ENCODE measurements around the gene ZFP28.

The ZFP28 gene

GRCh38 chr19:56538761-56539263 is at the start of gene ZFP28:
TSS of gene ZFP28 (plus strand) at chr19:56538948. CDS start at chr19:56539019, 71 bp downstream.
- peak; percentile 82 for DNase-seq

- DNase-seq = no peak
Observed at GRCh38 chr19:56491399-56491798, 47.3 kb upstream of the ZFP28 start.

DNA sequence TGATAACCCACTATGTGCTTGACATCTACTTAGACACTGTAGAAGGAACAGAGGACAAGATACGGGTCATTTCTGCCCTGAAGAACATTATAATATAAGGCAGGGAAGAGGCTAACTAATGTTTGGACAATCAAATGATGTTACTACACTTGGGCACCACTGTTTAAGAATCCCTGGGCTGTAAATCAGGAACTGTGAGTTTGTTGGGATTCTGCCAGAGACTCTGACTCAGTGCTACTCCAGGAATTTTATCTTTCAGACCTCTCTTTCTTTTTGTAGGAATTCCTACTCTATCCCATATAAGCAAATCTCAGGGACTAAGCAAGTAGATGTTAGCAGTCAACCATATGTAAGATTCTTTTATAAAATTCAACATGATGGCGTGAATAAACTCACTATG is 34.2 kb upstream of the ZFP28 start:
- no peak for DNase-seq

GRCh38 chr19:56507446-56508289 is 31.1 kb upstream of the ZFP28 start, which contains the start of gene ZNF471:
TSS of gene ZNF471 (plus strand) at chr19:56507855. CDS start at chr19:56511572, 3,717 bp downstream.
- DNase-seq = peak; percentile 96

DNA sequence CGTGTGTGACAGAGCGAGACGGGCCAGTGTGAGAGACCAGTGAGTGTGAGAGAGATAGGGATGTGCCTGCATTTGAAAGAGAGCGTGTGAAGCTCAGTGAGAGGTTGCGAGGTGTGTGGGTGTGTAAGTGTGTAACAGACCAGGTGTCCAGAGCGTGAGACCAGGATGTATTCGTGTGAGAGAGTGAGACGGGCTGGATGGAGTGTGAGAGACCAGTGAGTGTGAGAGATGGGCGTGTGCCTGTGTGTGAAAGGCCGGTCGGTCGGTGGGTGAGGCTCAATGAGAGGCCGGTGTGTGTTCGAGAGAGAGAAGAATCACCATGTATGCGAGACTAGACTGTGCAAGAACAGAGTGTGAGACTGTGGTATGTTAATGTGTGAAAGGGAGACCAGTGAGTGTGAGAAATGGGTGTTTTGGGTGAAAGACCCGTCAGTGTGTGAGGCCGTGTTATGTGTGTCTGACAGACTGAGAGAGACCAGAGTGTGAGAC is 30.4 kb upstream of the ZFP28 start:
- DNase-seq = no peak

- no peak for DNase-seq
Observed at GRCh38 chr19:56525214-56525860, 13.4 kb upstream of the ZFP28 start.

DNA sequence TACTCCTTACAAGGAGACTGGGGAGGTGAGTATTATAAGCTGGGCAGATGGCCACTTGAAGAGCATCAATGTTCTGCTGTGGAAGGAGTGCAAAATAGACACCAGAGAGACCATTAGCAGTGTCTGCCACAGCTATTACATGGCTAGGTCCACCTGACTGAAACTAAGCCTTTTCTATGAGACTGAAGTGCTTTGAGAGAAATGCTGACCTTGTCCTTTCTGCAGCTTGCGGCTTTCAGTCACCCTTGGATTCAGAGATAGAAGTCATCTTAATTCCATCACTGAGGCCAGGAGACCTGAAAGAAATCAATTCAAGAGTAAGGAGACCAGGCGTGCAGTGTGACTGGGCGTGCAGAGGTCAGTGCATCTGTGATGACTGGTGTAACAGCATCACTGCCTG is 1.3 kb upstream of the ZFP28 start:
- DNase-seq = no peak

GRCh38 chr19:56538254-56538760 is 441 bp upstream of the ZFP28 start:
- DNase-seq = peak; percentile 93

GRCh38 chr19:56543776-56544175 is 5.0 kb downstream of the ZFP28 start:
- no peak for DNase-seq

- DNase-seq = no peak
Observed at GRCh38 chr19:56547535-56547934, 8.8 kb downstream of the ZFP28 start.

DNA sequence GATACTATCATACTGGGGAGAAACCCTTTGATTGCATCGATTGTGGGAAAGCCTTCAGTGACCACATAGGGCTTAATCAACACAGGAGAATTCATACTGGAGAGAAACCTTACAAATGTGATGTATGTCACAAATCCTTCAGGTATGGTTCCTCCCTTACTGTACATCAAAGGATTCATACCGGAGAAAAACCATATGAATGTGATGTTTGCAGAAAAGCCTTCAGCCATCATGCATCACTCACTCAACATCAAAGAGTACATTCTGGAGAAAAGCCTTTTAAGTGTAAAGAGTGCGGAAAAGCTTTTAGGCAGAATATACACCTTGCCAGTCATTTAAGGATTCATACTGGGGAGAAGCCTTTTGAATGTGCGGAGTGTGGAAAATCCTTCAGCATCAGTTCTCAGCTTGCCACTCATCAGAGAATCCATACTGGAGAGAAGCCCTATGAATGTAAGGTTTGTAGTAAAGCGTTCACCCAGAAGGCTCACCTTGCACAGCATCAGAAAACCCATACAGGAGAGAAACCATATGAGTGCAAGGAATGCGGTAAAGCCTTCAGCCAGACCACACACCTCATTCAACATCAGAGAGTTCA is 15.6 kb downstream of the ZFP28 start:
- DNase-seq = no peak

GRCh38 chr19:56562766-56563165 is 24.0 kb downstream of the ZFP28 start:
- no peak for DNase-seq

DNA sequence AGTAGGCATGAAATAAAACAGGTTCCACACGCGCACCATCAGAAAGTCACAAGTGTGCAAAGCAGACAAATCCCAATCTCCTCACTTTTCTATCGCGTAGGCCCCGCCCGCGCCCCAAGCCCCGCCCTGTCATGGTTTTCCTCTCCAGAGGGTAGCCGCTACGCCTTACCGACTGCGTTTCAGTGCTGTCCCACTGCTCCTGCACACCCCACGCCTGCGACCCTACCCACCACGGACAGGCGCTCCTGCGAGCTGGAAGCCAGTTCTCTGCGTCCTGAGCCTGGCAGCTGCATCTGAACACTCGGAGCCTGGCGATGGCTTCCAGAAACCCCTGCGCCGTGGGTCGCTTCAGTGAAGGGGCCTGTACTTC is 28.1 kb downstream of the ZFP28 start:
- no peak for DNase-seq

DNA sequence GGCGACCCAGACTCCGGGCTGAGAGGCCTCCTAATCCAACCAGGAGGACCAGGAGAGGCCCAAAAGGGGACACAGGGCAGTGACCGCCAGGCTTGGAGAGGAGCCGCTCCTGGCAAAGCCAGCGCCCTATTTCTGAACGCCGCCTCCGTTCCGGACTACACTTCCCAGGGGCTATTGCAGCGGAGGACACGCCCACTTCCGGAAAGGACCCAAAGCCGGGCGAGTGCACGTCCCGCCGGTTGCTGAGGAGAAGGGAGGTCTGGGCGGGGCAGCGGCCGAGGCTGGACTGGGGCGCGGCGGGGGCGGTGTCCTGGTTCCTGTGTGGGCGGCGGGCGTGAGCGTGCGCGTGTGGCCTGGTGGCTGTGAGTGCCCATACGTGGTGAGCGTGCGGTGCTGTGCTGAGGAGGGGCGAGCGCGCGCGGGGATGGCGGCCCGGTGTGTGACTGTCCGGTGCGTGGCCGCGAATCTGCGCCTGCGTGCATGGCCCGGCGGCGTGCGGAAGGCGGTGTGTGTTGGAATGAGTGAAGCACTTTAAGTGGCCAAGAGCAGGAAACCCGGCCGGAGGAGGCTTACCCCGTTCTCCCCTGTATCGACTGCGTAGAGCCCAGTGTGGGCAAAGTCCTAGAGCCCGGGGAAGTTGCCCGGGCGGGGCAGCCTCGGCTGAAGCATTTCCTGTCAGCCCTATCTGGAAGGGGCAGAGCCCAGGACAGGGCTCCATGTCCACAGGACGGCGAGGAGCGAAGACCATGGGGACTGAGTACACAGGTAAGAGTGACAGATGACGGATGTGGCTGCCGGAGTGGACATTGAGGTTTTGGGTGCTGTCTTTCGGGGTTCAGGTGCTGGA is 28.7 kb downstream of the ZFP28 start, which contains the start of gene ZNF470:
ZNF470 (plus strand) TSS at position 195 of the 847 bp plus-strand sequence. CDS start 2,844 bp downstream, outside the sequence.
- peak; percentile 79 for DNase-seq

- DNase-seq = no peak
Observed at GRCh38 chr19:56572589-56572988, 33.8 kb downstream of the ZFP28 start.

- no peak for DNase-seq
Observed at GRCh38 chr19:56573914-56574313, 35.2 kb downstream of the ZFP28 start.

DNA sequence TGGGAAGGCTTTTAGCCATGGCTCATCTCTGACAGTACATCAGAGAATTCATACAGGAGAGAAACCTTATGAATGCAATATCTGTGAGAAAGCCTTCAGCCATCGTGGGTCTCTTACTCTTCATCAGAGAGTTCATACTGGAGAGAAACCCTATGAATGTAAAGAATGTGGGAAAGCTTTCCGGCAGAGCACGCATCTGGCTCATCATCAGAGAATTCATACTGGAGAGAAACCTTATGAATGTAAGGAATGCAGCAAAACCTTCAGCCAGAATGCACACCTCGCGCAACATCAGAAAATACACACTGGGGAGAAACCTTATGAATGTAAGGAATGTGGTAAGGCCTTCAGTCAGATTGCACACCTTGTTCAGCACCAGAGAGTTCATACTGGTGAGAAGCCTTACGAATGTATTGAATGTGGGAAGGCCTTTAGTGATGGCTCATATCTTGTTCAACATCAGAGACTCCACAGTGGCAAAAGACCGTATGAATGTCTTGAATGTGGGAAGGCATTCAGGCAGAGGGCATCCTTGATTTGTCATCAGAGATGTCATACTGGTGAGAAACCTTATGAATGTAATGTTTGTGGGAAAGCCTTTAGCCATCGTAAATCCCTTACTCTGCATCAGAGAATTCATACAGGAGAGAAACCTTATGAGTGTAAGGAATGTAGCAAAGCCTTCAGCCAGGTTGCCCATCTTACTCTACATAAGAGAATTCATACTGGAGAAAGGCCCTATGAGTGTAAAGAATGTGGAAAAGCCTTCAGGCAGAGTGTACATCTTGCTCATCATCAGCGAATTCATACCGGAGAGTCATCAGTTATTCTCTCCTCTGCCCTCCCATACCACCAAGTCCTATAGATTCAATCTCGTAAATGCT is 39.2 kb downstream of the ZFP28 start:
- DNase-seq = no peak

- DNase-seq = no peak
Observed at GRCh38 chr19:56594446-56594782, 55.7 kb downstream of the ZFP28 start.

- DNase-seq = peak; percentile 83
Observed at GRCh38 chr19:56594783-56595547, 56.2 kb downstream of the ZFP28 start, which contains the start of gene ZNF71. TSS of gene ZNF71 (plus strand) at chr19:56595302. CDS start at chr19:56601559, 6,257 bp downstream.

DNA sequence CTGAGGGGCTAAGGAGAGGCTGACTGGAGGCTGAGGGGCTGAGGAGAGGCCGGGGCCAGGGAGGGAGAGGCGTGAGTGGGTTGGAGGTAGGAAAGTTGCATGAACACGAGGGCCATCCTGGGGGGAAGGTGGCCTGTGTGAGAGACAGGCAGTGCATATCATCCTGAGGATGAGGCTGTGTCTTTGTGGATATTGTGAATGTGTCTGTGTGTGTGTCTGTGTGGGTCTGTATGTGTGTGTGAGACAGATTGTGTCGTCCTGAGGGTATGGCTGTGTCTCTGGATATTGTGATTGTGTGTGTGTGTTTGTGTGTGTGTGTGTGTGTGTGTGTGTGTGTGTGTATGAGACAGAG is 56.8 kb downstream of the ZFP28 start:
- DNase-seq = no peak
